Left lobe of liver (tissue), 2 donors: Measurements from ENCODE around the gene UBAP2. TPM values are rescaled to one million over a fixed set of nuclear protein-coding genes. Genes with fewer than 3 reads are reported as not detected.
"Not testable (repeated sequence)": the region's sequence is repeated elsewhere in the genome, so short reads cannot be mapped to it uniquely, and the experiment has no call there.

Experiments used
- ATAC-seq: fragments of 200-7000 bp; cut with Tn5 transposase; one replicate; pipeline ENCODE4 v1.9.1; 2020; ENCODE audit warnings: mild to moderate bottlenecking, moderate library complexity
- DNase-seq: peaks from one replicate; pipeline ENCODE4 v3.0.0-alpha.2; 2020; ENCODE audit warnings: low spot score
- total RNA-seq: library from RNA; stranded (reverse); gene quantifications from one replicate; pipeline ENCODE4 v1.2.1, GENCODE V29; 2021
- donor health status: DM: no; HTN: no; CAD: no; lungs with moderate emphysema.
- donor health status: DM: no; HTN: yes; CAD: no.

Gene UBAP2
- total RNA-seq, 1 donor from 2014 or later, result 10.8 TPM

- DNase-seq, result no peak
- no peak for ATAC-seq
Measured at GRCh38 chr9:33992632-33993031, 56.1 kb downstream of the UBAP2 start.

- no peak for ATAC-seq
- DNase-seq, result no peak
Measured at GRCh38 chr9:33988219-33988890, 60.3 kb downstream of the UBAP2 start.

GRCh38 chr9:33976414-33976813 lies 72.3 kb downstream of the UBAP2 start:
- DNase-seq, result no peak
- ATAC-seq, result no peak

GRCh38 chr9:33972698-33973097 lies 76.0 kb downstream of the UBAP2 start:
- ATAC-seq, result no peak
- no peak for DNase-seq

GRCh38 chr9:33964086-33964768 lies 84.5 kb downstream of the UBAP2 start:
- ATAC-seq (no peak), DNase-seq (no peak)

- not testable (repeated sequence) for DNase-seq, ATAC-seq
Measured at GRCh38 chr9:33962468-33962867, 86.2 kb downstream of the UBAP2 start.

- ATAC-seq, result no peak
Measured at GRCh38 chr9:33959725-33960124, 89.0 kb downstream of the UBAP2 start.

GRCh38 chr9:33956544-33956943 lies 92.1 kb downstream of the UBAP2 start:
- no peak for DNase-seq
- no peak for ATAC-seq

More at GRCh38 chr9:33959725-33960124, 89.0 kb downstream of the UBAP2 start:
- DNase-seq, result no peak

GRCh38 chr9:33952066-33952465 lies 96.6 kb downstream of the UBAP2 start:
- ATAC-seq, result no peak
- no peak for DNase-seq

- ATAC-seq (no peak), DNase-seq (no peak)
Measured at GRCh38 chr9:33950371-33950770, 98.3 kb downstream of the UBAP2 start.

- ATAC-seq (no peak), DNase-seq (no peak)
Measured at GRCh38 chr9:33946779-33947535, 101.7 kb downstream of the UBAP2 start.

GRCh38 chr9:33943389-33943788 lies 105.3 kb downstream of the UBAP2 start:
- ATAC-seq, result peak; percentile 77
- DNase-seq, result no peak

GRCh38 chr9:33942471-33943083 lies 106.1 kb downstream of the UBAP2 start:
- DNase-seq (no peak), ATAC-seq (no peak)

- DNase-seq (no peak), ATAC-seq (peak; percentile 70)
Measured at GRCh38 chr9:33939924-33940874, 108.5 kb downstream of the UBAP2 start.

GRCh38 chr9:33934188-33934878 lies 114.4 kb downstream of the UBAP2 start:
- no peak for ATAC-seq
- DNase-seq, result no peak

- DNase-seq, result no peak
- ATAC-seq, result no peak
Measured at GRCh38 chr9:33932078-33932807, 116.4 kb downstream of the UBAP2 start.

GRCh38 chr9:33931326-33931725 lies 117.4 kb downstream of the UBAP2 start:
- DNase-seq, result no peak
- peak; percentile 55 for ATAC-seq

GRCh38 chr9:33927694-33928093 lies 121.0 kb downstream of the UBAP2 start:
- no peak for DNase-seq
- no peak for ATAC-seq
